Measurements from ENCODE around the gene PFKL.
"Not testable (repeated sequence)": the region's sequence is repeated elsewhere in the genome, so short reads cannot be mapped to it uniquely, and the experiment has no call there.

The PFKL gene

GRCh38 chr21:44279354-44280260 lies 20.2 kb upstream of the PFKL start:
- TF ChIP-seq CTCF (IDR thresholded peaks at IDR 0.05; ENCODE audit: insufficient read depth, missing control alignments): no peak
- FAIRE-seq (no peak), DNase-seq (ENCODE audit: insufficient read length, low spot score) (no peak)

DNA sequence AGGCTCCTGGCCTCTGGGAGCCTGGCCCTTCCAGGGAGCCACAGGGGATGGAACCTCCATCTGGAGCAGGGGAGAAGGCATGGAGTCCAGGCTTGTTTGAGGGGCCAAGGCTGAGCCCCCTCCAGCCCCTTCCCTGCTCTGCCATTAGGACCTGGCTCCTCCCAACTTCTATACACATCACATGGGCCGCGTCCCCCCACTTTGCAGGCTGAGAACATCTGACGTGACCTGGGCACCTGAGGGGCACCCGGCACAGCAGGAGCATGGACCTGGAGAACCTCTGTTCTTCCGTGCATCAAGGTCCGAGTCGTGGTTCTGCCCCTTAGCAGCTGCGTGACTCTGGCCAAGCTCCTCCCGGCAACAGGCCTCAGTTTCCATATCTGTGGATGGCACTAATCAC lies 18.1 kb upstream of the PFKL start:
- DNase-seq (ENCODE audit: insufficient read length, low spot score) (no peak), FAIRE-seq (no peak)
- no peak for TF ChIP-seq CTCF (IDR thresholded peaks at IDR 0.05; ENCODE audit: insufficient read depth, missing control alignments)

- no peak for DNase-seq (ENCODE audit: insufficient read length, low spot score)
- TF ChIP-seq CTCF (IDR thresholded peaks at IDR 0.05; ENCODE audit: insufficient read depth, missing control alignments): no peak
- FAIRE-seq: no peak
Measured at GRCh38 chr21:44282370-44282769, 17.5 kb upstream of the PFKL start.

DNA sequence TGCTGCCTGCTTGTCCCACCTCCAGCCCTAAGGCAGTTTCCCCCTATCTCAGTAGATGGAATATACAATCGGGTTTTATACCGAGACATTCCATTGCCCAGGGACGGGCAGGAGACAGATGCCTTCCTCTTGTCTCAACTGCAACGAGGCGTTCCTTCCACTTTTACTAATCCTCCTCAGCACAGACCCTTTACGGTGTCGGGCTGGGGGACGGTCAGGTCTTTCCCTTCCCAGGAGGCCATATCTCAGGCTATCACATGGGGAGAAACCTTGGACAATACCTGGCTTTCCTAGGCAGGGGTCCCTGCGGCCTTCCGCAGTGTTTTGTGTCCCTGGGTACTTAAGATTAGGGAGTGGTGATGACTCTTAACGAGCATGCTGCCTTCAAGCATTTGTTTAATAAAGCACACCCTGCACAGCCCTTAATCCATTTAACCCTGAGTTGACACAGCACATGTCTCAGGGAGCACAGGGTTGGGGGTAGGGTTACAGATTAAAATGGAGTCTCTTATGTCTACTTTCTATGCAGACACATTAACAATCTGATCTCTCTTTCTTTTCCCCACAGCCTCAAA lies 16.6 kb upstream of the PFKL start:
- FAIRE-seq; DNase-seq (ENCODE audit: insufficient read length, low spot score): not testable (repeated sequence)

GRCh38 chr21:44283948-44284347 lies 15.9 kb upstream of the PFKL start:
- TF ChIP-seq CTCF (IDR thresholded peaks at IDR 0.05; ENCODE audit: insufficient read depth, missing control alignments): no peak
- DNase-seq (ENCODE audit: insufficient read length, low spot score) (no peak), FAIRE-seq (no peak)

DNA sequence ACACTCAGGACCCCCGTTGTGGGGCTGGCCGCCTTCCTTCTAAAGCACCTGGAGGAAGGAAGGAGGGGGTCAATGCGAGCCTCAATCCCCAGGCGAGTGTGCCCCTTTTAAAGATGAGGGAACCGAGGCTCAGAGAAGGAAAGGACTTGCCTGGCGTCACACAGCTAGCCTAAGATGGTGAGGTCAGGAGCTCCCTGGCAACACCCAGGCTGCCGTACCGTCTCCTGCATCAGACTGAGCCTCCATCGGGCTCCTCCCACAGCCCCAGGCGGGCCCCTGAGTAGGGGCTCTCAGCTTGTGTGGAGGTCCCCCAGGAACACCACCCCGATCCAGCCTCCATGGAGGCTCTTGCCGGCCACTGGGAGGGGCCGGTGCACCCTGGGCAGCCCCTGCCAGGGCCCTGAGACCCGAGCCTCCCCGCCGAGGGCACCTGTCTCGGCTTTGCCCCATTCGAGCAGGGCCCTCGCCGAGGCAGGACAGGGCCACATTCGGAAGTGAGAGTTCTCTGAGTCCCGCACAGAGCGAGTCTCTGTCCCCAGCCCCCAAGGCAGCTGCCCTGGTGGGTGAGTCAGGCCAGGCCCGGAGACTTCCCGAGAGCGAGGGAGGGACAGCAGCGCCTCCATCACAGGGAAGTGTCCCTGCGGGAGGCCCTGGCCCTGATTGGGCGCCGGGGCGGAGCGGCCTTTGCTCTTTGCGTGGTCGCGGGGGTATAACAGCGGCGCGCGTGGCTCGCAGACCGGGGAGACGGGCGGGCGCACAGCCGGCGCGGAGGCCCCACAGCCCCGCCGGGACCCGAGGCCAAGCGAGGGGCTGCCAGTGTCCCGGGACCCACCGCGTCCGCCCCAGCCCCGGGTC lies 14.5 kb upstream of the PFKL start, which contains the start of gene AIRE:
AIRE (plus strand) TSS at position 739 of the 855 bp plus-strand sequence. CDS start 131 bp downstream, outside the sequence.
- no peak for FAIRE-seq
- DNase-seq (ENCODE audit: insufficient read length, low spot score): no peak
- no peak for TF ChIP-seq CTCF (IDR thresholded peaks at IDR 0.05; ENCODE audit: insufficient read depth, missing control alignments)

- DNase-seq (ENCODE audit: insufficient read length, low spot score) (no peak), FAIRE-seq (no peak)
- TF ChIP-seq CTCF (IDR thresholded peaks at IDR 0.05; ENCODE audit: insufficient read depth, missing control alignments): no peak
Measured at GRCh38 chr21:44286086-44286715, 13.7 kb upstream of the PFKL start.
